ENCODE data around the gene ZDHHC12.

The ZDHHC12 gene

GRCh38 chr9:128768606-128769005, 44.7 kb upstream of the ZDHHC12 start:
- in situ Hi-C loops (cut with MboI; ENCODE audit: low sequenced_read_pairs, unreplicated experiment): no loop called here
- TF ChIP-seq CTCF (IDR thresholded peaks at IDR 0.05; ENCODE audit: borderline replicate concordance, control extremely low read depth, extremely low read depth, insufficient read depth, missing control alignments): no peak
- no peak for DNase-seq (ENCODE audit: low spot score)

- in situ Hi-C loops (cut with MboI; ENCODE audit: low sequenced_read_pairs, unreplicated experiment): no loop called here
- no peak for TF ChIP-seq CTCF (IDR thresholded peaks at IDR 0.05; ENCODE audit: borderline replicate concordance, control extremely low read depth, extremely low read depth, insufficient read depth, missing control alignments)
- no peak for DNase-seq (ENCODE audit: low spot score)
Observed at GRCh38 chr9:128765499-128765898, 41.6 kb upstream of the ZDHHC12 start.

- DNase-seq (ENCODE audit: low spot score): no peak
- TF ChIP-seq CTCF (IDR thresholded peaks at IDR 0.05; ENCODE audit: borderline replicate concordance, control extremely low read depth, extremely low read depth, insufficient read depth, missing control alignments): peak; percentile 5
- in situ Hi-C loops (cut with MboI; ENCODE audit: low sequenced_read_pairs, unreplicated experiment): no loop called here
Observed at GRCh38 chr9:128764361-128764760, 40.4 kb upstream of the ZDHHC12 start.

GRCh38 chr9:128762671-128763449, 38.9 kb upstream of the ZDHHC12 start:
- no peak for TF ChIP-seq CTCF (IDR thresholded peaks at IDR 0.05; ENCODE audit: borderline replicate concordance, control extremely low read depth, extremely low read depth, insufficient read depth, missing control alignments)
- in situ Hi-C loops (cut with MboI; ENCODE audit: low sequenced_read_pairs, unreplicated experiment): no loop called here
- no peak for DNase-seq (ENCODE audit: low spot score)

GRCh38 chr9:128757602-128758001, 33.7 kb upstream of the ZDHHC12 start:
- in situ Hi-C loops (cut with MboI; ENCODE audit: low sequenced_read_pairs, unreplicated experiment): no loop called here
- no peak for DNase-seq (ENCODE audit: low spot score)
- no peak for TF ChIP-seq CTCF (IDR thresholded peaks at IDR 0.05; ENCODE audit: borderline replicate concordance, control extremely low read depth, extremely low read depth, insufficient read depth, missing control alignments)

GRCh38 chr9:128753627-128754026, 29.7 kb upstream of the ZDHHC12 start:
- no peak for DNase-seq (ENCODE audit: low spot score)
- in situ Hi-C loops (cut with MboI; ENCODE audit: low sequenced_read_pairs, unreplicated experiment): no loop called here
- TF ChIP-seq CTCF (IDR thresholded peaks at IDR 0.05; ENCODE audit: borderline replicate concordance, control extremely low read depth, extremely low read depth, insufficient read depth, missing control alignments): no peak
